Fibroblast of gingiva (primary cell): ENCODE results near the gene OSMR.

ENCODE experiments used
- DNase-seq: peaks from one replicate; pipeline ENCODE4 v3.0.0-alpha.2; 2011; ENCODE audit warnings: low read depth

OSMR gene

GRCh38 chr5:38871790-38872551, 26.2 kb downstream of the OSMR start:
- peak; percentile 96 for DNase-seq

- DNase-seq, result no peak
Measured at GRCh38 chr5:38872826-38873225, 27.0 kb downstream of the OSMR start.

- DNase-seq, result no peak
Measured at GRCh38 chr5:38874948-38875456, 29.2 kb downstream of the OSMR start.

GRCh38 chr5:38878391-38879077, 32.7 kb downstream of the OSMR start:
- no peak for DNase-seq

GRCh38 chr5:38879078-38879460, 33.3 kb downstream of the OSMR start:
- DNase-seq, result no peak

- DNase-seq, result no peak
Measured at GRCh38 chr5:38883842-38884241, 38.0 kb downstream of the OSMR start.

GRCh38 chr5:38885208-38885607, 39.4 kb downstream of the OSMR start:
- DNase-seq, result no peak

- no peak for DNase-seq
Measured at GRCh38 chr5:38888041-38888440, 42.2 kb downstream of the OSMR start.

- no peak for DNase-seq
Measured at GRCh38 chr5:38889424-38889823, 43.6 kb downstream of the OSMR start.

- DNase-seq, result no peak
Measured at GRCh38 chr5:38891563-38891962, 45.8 kb downstream of the OSMR start.

- DNase-seq, result no peak
Measured at GRCh38 chr5:38892363-38892762, 46.6 kb downstream of the OSMR start.

GRCh38 chr5:38896760-38897159, 50.9 kb downstream of the OSMR start:
- DNase-seq, result no peak

- DNase-seq, result no peak
Measured at GRCh38 chr5:38899936-38900335, 54.1 kb downstream of the OSMR start.

GRCh38 chr5:38905516-38905915, 59.7 kb downstream of the OSMR start:
- DNase-seq, result peak; percentile 34

- no peak for DNase-seq
Measured at GRCh38 chr5:38906503-38906902, 60.7 kb downstream of the OSMR start.

- DNase-seq, result no peak
Measured at GRCh38 chr5:38911933-38912332, 66.1 kb downstream of the OSMR start.

GRCh38 chr5:38913714-38914113, 67.9 kb downstream of the OSMR start:
- DNase-seq, result no peak

GRCh38 chr5:38916802-38917201, 71.0 kb downstream of the OSMR start:
- no peak for DNase-seq

- no peak for DNase-seq
Measured at GRCh38 chr5:38921174-38921573, 75.4 kb downstream of the OSMR start.

GRCh38 chr5:38922199-38922598, 76.4 kb downstream of the OSMR start:
- peak; percentile 25 for DNase-seq

- DNase-seq, result peak; percentile 60
Measured at GRCh38 chr5:38923661-38924451, 78.0 kb downstream of the OSMR start.

GRCh38 chr5:38925154-38925925, 79.5 kb downstream of the OSMR start:
- peak; percentile 39 for DNase-seq
